GM06990 (cell line): ENCODE data around the gene TBX20.
"Not testable (repeated sequence)": the region's sequence is repeated elsewhere in the genome, so short reads cannot be mapped to it uniquely, and the experiment has no call there.

ENCODE experiments used
- DNase-seq: peaks from one replicate; pipeline ENCODE4 v3.0.0-alpha.2; 2011; ENCODE audit not compliant: insufficient read length; ENCODE audit errors: extremely low read depth
- H3K27me3 ChIP-seq: replicated peaks from 2 replicates; pipeline ENCODE4 v1.6.0; 2011; ENCODE audit warnings: low read length; ENCODE audit not compliant: control insufficient read depth, insufficient read depth
- H3K36me3 ChIP-seq: 2 replicates; pipeline ENCODE4 v1.5.1; 2011; ENCODE audit warnings: low read length; ENCODE audit not compliant: control insufficient read depth, insufficient read depth
- H3K4me3 ChIP-seq: replicated peaks from 2 replicates; pipeline ENCODE4 v1.5.1; 2011; ENCODE audit warnings: low read depth, mild to moderate bottlenecking, control low read depth, low read length

Gene TBX20

GRCh38 chr7:35161059-35161740 is 92.7 kb downstream of the TBX20 start:
- not testable (repeated sequence) for H3K27me3 ChIP-seq, H3K36me3 ChIP-seq, H3K4me3 ChIP-seq, DNase-seq
